K562 (cell line): ENCODE measurements around the gene LSM4.

Source experiments
- UBTF ChIP-seq, 2 experiments: IDR thresholded peaks; 2 replicates each; pipeline ENCODE4 v1.6.1; 2012; ENCODE audit warnings: improper control_type of control experiment in 2 of 2, low read depth in 2 of 2, low read length in 2 of 2, borderline replicate concordance in 1 of 2
- ZNF639 ChIP-seq, 2 experiments: fragments of 200-800 bp in 1 of 2; sonication (Bioruptor generic) in 1 of 2; sonication (generic) in 1 of 2; formaldehyde crosslinking in 1 of 2; IDR thresholded peaks in 1 of 2; conservative IDR thresholded peaks in 1 of 2; 2 replicates each; pipeline versions ENCODE4 v1.5.0 to v1.6.1; 2016 to 2020; ENCODE audit warnings: missing compliant biosample characterization in 1 of 2, missing genetic modification characterization in 1 of 2, missing genetic modification reagents in 1 of 2

GRCh38 chr19:18340190-18340989 lies 17.5 kb upstream of the LSM4 start, which contains the start of gene PGPEP1:
- TF ChIP-seq UBTF (IDR thresholded peaks at IDR 0.05; ENCODE audit: borderline replicate concordance in 1 of 2, low read depth in 2 of 2, low read length in 2 of 2) (no peak), ZNF639 (CRISPR knock-in tag; conservative IDR thresholded peaks at IDR 0.05 in 1 of 2, IDR thresholded peaks at IDR 0.05 in 1 of 2) (no peak)
